CD14-positive monocyte (primary cell): Measurements from ENCODE around the gene EPHB6. TPM values are rescaled to one million over a fixed set of nuclear protein-coding genes. Genes with fewer than 3 reads are reported as not detected.

ENCODE experiments used
- DNase-seq, 3 donors: peaks; one replicate each; pipeline ENCODE4 v3.0.0-alpha.2; 2011 to 2022
- H2AFZ ChIP-seq: 2 replicates; pipeline ENCODE4 v1.6.0; 2012; ENCODE audit warnings: mild to moderate bottlenecking, low read depth, low read length, inconsistent platforms; ENCODE audit not compliant: insufficient read depth, poor library complexity, severe bottlenecking
- H3K27ac ChIP-seq, 2 donors: 1 replicate in 1 of 2; 2 replicates in 1 of 2; pipeline ENCODE4 v1.5.1; 2012 to 2013; ENCODE audit warnings: low read length in 2 of 2, control low read depth in 1 of 2, inconsistent platforms in 1 of 2, low read depth in 1 of 2, mild to moderate bottlenecking in 1 of 2
- H3K27me3 ChIP-seq, 2 donors: one replicate each; pipeline versions ENCODE4 v1.6.0 to v1.6.1; 2011 to 2013; ENCODE audit warnings: low read length in 2 of 2; ENCODE audit not compliant: control insufficient read depth in 2 of 2, insufficient read depth in 2 of 2
- H3K36me3 ChIP-seq, 2 donors: replicated peaks in 1 of 2; 1 replicate in 1 of 2; 2 replicates in 1 of 2; pipeline versions ENCODE4 v1.5.1 to v1.6.1; 2012 to 2013; ENCODE audit warnings: low read length in 2 of 2, control low read depth in 1 of 2, inconsistent platforms in 1 of 2, mild to moderate bottlenecking in 1 of 2; ENCODE audit not compliant: insufficient read depth in 2 of 2, control insufficient read depth in 1 of 2
- H3K4me1 ChIP-seq, 2 donors: 1 replicate in 1 of 2; 2 replicates in 1 of 2; pipeline versions ENCODE4 v1.5.1 to v1.6.1; 2012 to 2013; ENCODE audit warnings: low read length in 2 of 2, control low read depth in 1 of 2, inconsistent platforms in 1 of 2, mild to moderate bottlenecking in 1 of 2, moderate library complexity in 1 of 2; ENCODE audit not compliant: insufficient read depth in 2 of 2, control insufficient read depth in 1 of 2
- H3K4me2 ChIP-seq: replicated peaks from 2 replicates; pipeline ENCODE3; 2012; ENCODE audit warnings: low read length, moderate library complexity, mild to moderate bottlenecking; ENCODE audit not compliant: poor library complexity, severe bottlenecking; ENCODE audit errors: extremely low read depth
- H3K4me3 ChIP-seq, 3 experiments: fragments of 200-600 bp in 1 of 3; sonication (generic) in 1 of 3; replicated peaks in 1 of 3; 1 replicate in 2 of 3; 2 replicates in 1 of 3; pipeline ENCODE4 v1.5.1; 2011 to 2013; ENCODE audit warnings: low read length in 3 of 3, mild to moderate bottlenecking in 3 of 3, control low read depth in 2 of 3, low read depth in 2 of 3, inconsistent platforms in 1 of 3, moderate library complexity in 1 of 3
- H3K79me2 ChIP-seq: 2 replicates; pipeline ENCODE4 v1.6.0; 2012; ENCODE audit warnings: mild to moderate bottlenecking, control low read depth, inconsistent platforms, low read length, moderate library complexity; ENCODE audit not compliant: insufficient read depth
- H3K9ac ChIP-seq: 2 replicates; pipeline ENCODE4 v1.6.0; 2017; ENCODE audit warnings: low read length, mild to moderate bottlenecking; ENCODE audit not compliant: insufficient read depth, poor library complexity, severe bottlenecking
- H3K9me3 ChIP-seq, 2 donors: replicated peaks in 1 of 2; 1 replicate in 1 of 2; 2 replicates in 1 of 2; pipeline versions ENCODE4 v1.5.1 to v1.6.1; 2012 to 2013; ENCODE audit warnings: low read length in 2 of 2, control low read depth in 1 of 2; ENCODE audit not compliant: control insufficient read depth in 1 of 2, insufficient read depth in 1 of 2
- H4K20me1 ChIP-seq: 2 replicates; pipeline ENCODE4 v1.6.0; 2012; ENCODE audit warnings: mild to moderate bottlenecking, low read length, control low read depth, moderate library complexity; ENCODE audit not compliant: insufficient read depth
- H3K27ac Mint-ChIP-seq, 7 donors: one replicate each; pipeline ENCODE4 v1.8.0; 2020; ENCODE audit warnings: mild to moderate bottlenecking in 7 of 7, mixed read lengths in 7 of 7, moderate library complexity in 6 of 7, inconsistent platforms in 2 of 7
- H3K27me3 Mint-ChIP-seq, 3 donors: one replicate each; pipeline ENCODE4 v1.8.0; 2021 to 2022; ENCODE audit warnings: low read depth in 3 of 3, mild to moderate bottlenecking in 3 of 3, mixed read lengths in 3 of 3, moderate library complexity in 3 of 3, inconsistent platforms in 1 of 3
- H3K36me3 Mint-ChIP-seq, 2 donors: one replicate each; pipeline ENCODE4 v1.8.0; 2020; ENCODE audit warnings: mixed read lengths in 2 of 2, inconsistent platforms in 1 of 2, mild to moderate bottlenecking in 1 of 2
- H3K4me1 Mint-ChIP-seq: one replicate; pipeline ENCODE4 v1.8.0; 2020; ENCODE audit warnings: mild to moderate bottlenecking, mixed read lengths
- H3K4me3 Mint-ChIP-seq, 2 donors: one replicate each; pipeline ENCODE4 v1.8.0; 2020; ENCODE audit warnings: mild to moderate bottlenecking in 2 of 2, mixed read lengths in 2 of 2, moderate library complexity in 1 of 2
- H3K9me3 Mint-ChIP-seq, 7 donors: one replicate each; pipeline ENCODE4 v1.8.0; 2020 to 2022; ENCODE audit warnings: mixed read lengths in 7 of 7, mild to moderate bottlenecking in 6 of 7, moderate library complexity in 6 of 7, inconsistent platforms in 2 of 7
- WGBS: methylation state at CpG from one replicate; pipeline ENCODE4 v1.1.5; 2013; ENCODE audit warnings: missing lambda C conversion rate; ENCODE audit not compliant: insufficient coverage; 5-methylcytosine and 5-hydroxymethylcytosine counted together
- intact Hi-C, 2 donors: fragments of 100-400 bp; cut with micrococcal nuclease; formaldehyde crosslinking; loops; one replicate each; pipeline versions ENCODE4 v1.15.0 to v1.15.1; 2023
- polyA plus RNA-seq, 3 donors: library from polyadenylated mRNA; depleted of rRNA in 1 of 3; unstranded in 2 of 3; stranded (reverse) in 1 of 3; fragments of 300-500 nt in 2 of 3; fragments of >200 nt in 1 of 3; fragmentation: Illumina TruSeq in 2 of 3; gene quantifications; 1 replicate in 2 of 3; 2 replicates in 1 of 3; pipeline ENCODE4 v1.2.3, GENCODE V29; 2012 to 2021
- TF ChIP-seq, protein P1 (sequence below): fragments of 200-600 bp; IDR thresholded peaks from one replicate; pipeline ENCODE4 v1.8.0; 2022; ENCODE audit warnings: antibody characterized with exemption, mild to moderate bottlenecking

EPHB6 gene
- polyA plus RNA-seq, 3 donors = 7.9 to 18.2 (median 9.3) TPM

DNA sequence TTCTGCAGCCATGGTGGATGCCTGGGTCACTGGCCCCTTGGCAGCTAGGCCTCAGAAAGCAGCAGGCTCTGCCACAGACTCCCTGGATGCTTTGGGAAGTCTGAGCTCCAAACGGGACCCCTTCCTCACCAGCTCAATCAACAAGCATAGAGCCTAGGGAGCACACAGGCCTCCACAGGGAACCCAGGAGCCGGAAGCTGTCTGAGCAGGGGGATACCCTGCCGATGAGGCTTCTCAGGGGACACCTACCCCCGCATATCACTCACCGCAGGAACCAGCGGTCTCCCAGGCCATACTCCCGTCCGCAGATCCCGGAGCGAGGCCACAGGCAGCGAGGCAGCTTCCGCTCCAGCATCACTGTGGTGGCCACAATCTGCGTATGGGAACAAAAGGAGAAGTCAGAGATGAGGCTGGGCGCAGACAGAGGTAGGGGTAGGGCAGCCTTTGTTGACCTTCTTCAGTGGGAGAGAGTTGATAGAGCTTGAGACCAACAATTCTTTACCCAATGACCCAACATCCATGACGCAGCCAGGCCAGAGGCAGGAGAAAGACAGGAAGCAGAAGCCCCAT lies 17.3 kb downstream of the EPHB6 start:
- Mint-ChIP-seq H3K27me3 (peaks cover 2 to 5% (median 4%) of the 10 kb centered on the region in 3 donors), H3K4me1 (no peaks in the 10 kb centered on the region), H3K9me3 (peaks cover 0 to 3% (median 0%) of the 10 kb centered on the region in 7 donors), H3K4me3 (no peak overlapping the region), H3K36me3 (peaks cover 18 to 42% of the 10 kb centered on the region in 2 donors), H3K27ac (no peak overlapping the region)
- 79% methylated on average over 6 of the region's 15 CpGs for WGBS
- Histone ChIP-seq H3K27me3 (no peaks in the 10 kb centered on the region), H3K9ac (no peak overlapping the region), H3K4me3 (no peak overlapping the region), H2AFZ (no peak overlapping the region), H4K20me1 (no peaks in the 10 kb centered on the region), H3K4me2 (no peak overlapping the region), H3K9me3 (no peaks in the 10 kb centered on the region), H3K79me2 (no peaks in the 10 kb centered on the region), H3K27ac (no peak overlapping the region), H3K4me1 (no peaks in the 10 kb centered on the region), H3K36me3 (peaks cover 14 to 33% of the 10 kb centered on the region in 2 donors)
- TF ChIP-seq, protein P1, sequence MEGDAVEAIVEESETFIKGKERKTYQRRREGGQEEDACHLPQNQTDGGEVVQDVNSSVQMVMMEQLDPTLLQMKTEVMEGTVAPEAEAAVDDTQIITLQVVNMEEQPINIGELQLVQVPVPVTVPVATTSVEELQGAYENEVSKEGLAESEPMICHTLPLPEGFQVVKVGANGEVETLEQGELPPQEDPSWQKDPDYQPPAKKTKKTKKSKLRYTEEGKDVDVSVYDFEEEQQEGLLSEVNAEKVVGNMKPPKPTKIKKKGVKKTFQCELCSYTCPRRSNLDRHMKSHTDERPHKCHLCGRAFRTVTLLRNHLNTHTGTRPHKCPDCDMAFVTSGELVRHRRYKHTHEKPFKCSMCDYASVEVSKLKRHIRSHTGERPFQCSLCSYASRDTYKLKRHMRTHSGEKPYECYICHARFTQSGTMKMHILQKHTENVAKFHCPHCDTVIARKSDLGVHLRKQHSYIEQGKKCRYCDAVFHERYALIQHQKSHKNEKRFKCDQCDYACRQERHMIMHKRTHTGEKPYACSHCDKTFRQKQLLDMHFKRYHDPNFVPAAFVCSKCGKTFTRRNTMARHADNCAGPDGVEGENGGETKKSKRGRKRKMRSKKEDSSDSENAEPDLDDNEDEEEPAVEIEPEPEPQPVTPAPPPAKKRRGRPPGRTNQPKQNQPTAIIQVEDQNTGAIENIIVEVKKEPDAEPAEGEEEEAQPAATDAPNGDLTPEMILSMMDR = no peak
- intact Hi-C loops = no loop called here
- no peak for DNase-seq

DNA sequence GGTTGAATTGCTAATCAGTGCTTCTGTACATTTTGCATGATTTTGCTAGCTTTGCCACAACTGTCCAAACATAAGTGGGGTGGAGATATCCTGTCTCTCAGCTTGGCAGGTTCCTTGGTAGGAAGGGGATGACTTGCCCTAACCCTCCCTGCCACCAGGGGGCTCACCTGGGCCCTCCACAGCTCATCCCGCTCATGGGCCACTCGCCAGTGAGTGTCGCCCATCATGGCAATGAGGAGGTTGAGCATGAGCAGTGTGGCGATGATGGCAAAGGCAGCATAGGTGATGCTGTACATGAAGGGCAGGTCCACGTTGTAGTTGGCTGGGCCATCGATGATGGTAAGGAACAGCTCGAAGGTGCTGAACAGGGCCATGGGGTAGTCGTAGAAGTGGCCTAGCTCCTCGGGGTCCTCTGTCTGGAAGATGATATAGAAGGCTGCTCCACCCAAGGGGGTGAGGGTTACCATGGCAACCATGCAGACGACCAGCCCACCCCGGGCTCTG lies 18.5 kb downstream of the EPHB6 start:
- Histone ChIP-seq H3K4me3 (no peak overlapping the region), H3K9ac (no peak overlapping the region), H2AFZ (no peak overlapping the region), H3K4me2 (no peak overlapping the region), H3K27ac (no peak overlapping the region), H4K20me1 (no peaks in the 10 kb centered on the region), H3K4me1 (no peaks in the 10 kb centered on the region), H3K27me3 (no peaks in the 10 kb centered on the region), H3K9me3 (no peaks in the 10 kb centered on the region), H3K79me2 (no peaks in the 10 kb centered on the region), H3K36me3 (peaks cover 14 to 33% of the 10 kb centered on the region in 2 donors)
- peaks cover 15 to 36% of the 10 kb centered on the region in 2 donors for H3K36me3 Mint-ChIP-seq
- no peak overlapping the region for H3K4me3 Mint-ChIP-seq
- intact Hi-C loops = no loop called here
- 91% methylated on average over 11 of the region's 11 CpGs for WGBS
- TF ChIP-seq, protein P1 = peak; percentile 73
- H3K4me1 Mint-ChIP-seq = no peaks in the 10 kb centered on the region
- peak in 1 of 3 donors; percentile 22 for DNase-seq
- no peak overlapping the region for H3K27ac Mint-ChIP-seq
- H3K9me3 Mint-ChIP-seq = peaks cover 0 to 3% (median 0%) of the 10 kb centered on the region in 7 donors
- H3K27me3 Mint-ChIP-seq = peaks cover 2 to 5% (median 4%) of the 10 kb centered on the region in 3 donors
